CD14-positive monocyte (primary cell): ENCODE measurements around the gene PSMD11. TPM values are rescaled to one million over a fixed set of nuclear protein-coding genes. Genes with fewer than 3 reads are reported as not detected.

Source experiments
- DNase-seq, 3 donors: peaks; one replicate each; pipeline ENCODE4 v3.0.0-alpha.2; 2011 to 2022
- H2AFZ ChIP-seq: 2 replicates; pipeline ENCODE4 v1.6.0; 2012; ENCODE audit warnings: mild to moderate bottlenecking, low read depth, low read length, inconsistent platforms; ENCODE audit not compliant: insufficient read depth, poor library complexity, severe bottlenecking
- H3K27ac ChIP-seq, 2 donors: 1 replicate in 1 of 2; 2 replicates in 1 of 2; pipeline ENCODE4 v1.5.1; 2012 to 2013; ENCODE audit warnings: low read length in 2 of 2, control low read depth in 1 of 2, inconsistent platforms in 1 of 2, low read depth in 1 of 2, mild to moderate bottlenecking in 1 of 2
- H3K27me3 ChIP-seq, 2 donors: one replicate each; pipeline versions ENCODE4 v1.6.0 to v1.6.1; 2011 to 2013; ENCODE audit warnings: low read length in 2 of 2; ENCODE audit not compliant: control insufficient read depth in 2 of 2, insufficient read depth in 2 of 2
- H3K36me3 ChIP-seq, 2 donors: replicated peaks in 1 of 2; 1 replicate in 1 of 2; 2 replicates in 1 of 2; pipeline versions ENCODE4 v1.5.1 to v1.6.1; 2012 to 2013; ENCODE audit warnings: low read length in 2 of 2, control low read depth in 1 of 2, inconsistent platforms in 1 of 2, mild to moderate bottlenecking in 1 of 2; ENCODE audit not compliant: insufficient read depth in 2 of 2, control insufficient read depth in 1 of 2
- H3K4me1 ChIP-seq, 2 donors: 1 replicate in 1 of 2; 2 replicates in 1 of 2; pipeline versions ENCODE4 v1.5.1 to v1.6.1; 2012 to 2013; ENCODE audit warnings: low read length in 2 of 2, control low read depth in 1 of 2, inconsistent platforms in 1 of 2, mild to moderate bottlenecking in 1 of 2, moderate library complexity in 1 of 2; ENCODE audit not compliant: insufficient read depth in 2 of 2, control insufficient read depth in 1 of 2
- H3K4me2 ChIP-seq: replicated peaks from 2 replicates; pipeline ENCODE3; 2012; ENCODE audit warnings: low read length, moderate library complexity, mild to moderate bottlenecking; ENCODE audit not compliant: poor library complexity, severe bottlenecking; ENCODE audit errors: extremely low read depth
- H3K4me3 ChIP-seq, 3 experiments: fragments of 200-600 bp in 1 of 3; sonication (generic) in 1 of 3; replicated peaks in 1 of 3; 1 replicate in 2 of 3; 2 replicates in 1 of 3; pipeline ENCODE4 v1.5.1; 2011 to 2013; ENCODE audit warnings: low read length in 3 of 3, mild to moderate bottlenecking in 3 of 3, control low read depth in 2 of 3, low read depth in 2 of 3, inconsistent platforms in 1 of 3, moderate library complexity in 1 of 3
- H3K79me2 ChIP-seq: 2 replicates; pipeline ENCODE4 v1.6.0; 2012; ENCODE audit warnings: mild to moderate bottlenecking, control low read depth, inconsistent platforms, low read length, moderate library complexity; ENCODE audit not compliant: insufficient read depth
- H3K9ac ChIP-seq: 2 replicates; pipeline ENCODE4 v1.6.0; 2017; ENCODE audit warnings: low read length, mild to moderate bottlenecking; ENCODE audit not compliant: insufficient read depth, poor library complexity, severe bottlenecking
- H3K9me3 ChIP-seq, 2 donors: replicated peaks in 1 of 2; 1 replicate in 1 of 2; 2 replicates in 1 of 2; pipeline versions ENCODE4 v1.5.1 to v1.6.1; 2012 to 2013; ENCODE audit warnings: low read length in 2 of 2, control low read depth in 1 of 2; ENCODE audit not compliant: control insufficient read depth in 1 of 2, insufficient read depth in 1 of 2
- H4K20me1 ChIP-seq: 2 replicates; pipeline ENCODE4 v1.6.0; 2012; ENCODE audit warnings: mild to moderate bottlenecking, low read length, control low read depth, moderate library complexity; ENCODE audit not compliant: insufficient read depth
- H3K27ac Mint-ChIP-seq, 7 donors: one replicate each; pipeline ENCODE4 v1.8.0; 2020; ENCODE audit warnings: mild to moderate bottlenecking in 7 of 7, mixed read lengths in 7 of 7, moderate library complexity in 6 of 7, inconsistent platforms in 2 of 7
- H3K27me3 Mint-ChIP-seq, 3 donors: one replicate each; pipeline ENCODE4 v1.8.0; 2021 to 2022; ENCODE audit warnings: low read depth in 3 of 3, mild to moderate bottlenecking in 3 of 3, mixed read lengths in 3 of 3, moderate library complexity in 3 of 3, inconsistent platforms in 1 of 3
- H3K36me3 Mint-ChIP-seq, 2 donors: one replicate each; pipeline ENCODE4 v1.8.0; 2020; ENCODE audit warnings: mixed read lengths in 2 of 2, inconsistent platforms in 1 of 2, mild to moderate bottlenecking in 1 of 2
- H3K4me1 Mint-ChIP-seq: one replicate; pipeline ENCODE4 v1.8.0; 2020; ENCODE audit warnings: mild to moderate bottlenecking, mixed read lengths
- H3K4me3 Mint-ChIP-seq, 2 donors: one replicate each; pipeline ENCODE4 v1.8.0; 2020; ENCODE audit warnings: mild to moderate bottlenecking in 2 of 2, mixed read lengths in 2 of 2, moderate library complexity in 1 of 2
- H3K9me3 Mint-ChIP-seq, 7 donors: one replicate each; pipeline ENCODE4 v1.8.0; 2020 to 2022; ENCODE audit warnings: mixed read lengths in 7 of 7, mild to moderate bottlenecking in 6 of 7, moderate library complexity in 6 of 7, inconsistent platforms in 2 of 7
- WGBS: methylation state at CpG from one replicate; pipeline ENCODE4 v1.1.5; 2013; ENCODE audit warnings: missing lambda C conversion rate; ENCODE audit not compliant: insufficient coverage; 5-methylcytosine and 5-hydroxymethylcytosine counted together
- intact Hi-C, 2 donors: fragments of 100-400 bp; cut with micrococcal nuclease; formaldehyde crosslinking; loops; one replicate each; pipeline versions ENCODE4 v1.15.0 to v1.15.1; 2023
- polyA plus RNA-seq, 3 donors: library from polyadenylated mRNA; depleted of rRNA in 1 of 3; unstranded in 2 of 3; stranded (reverse) in 1 of 3; fragments of 300-500 nt in 2 of 3; fragments of >200 nt in 1 of 3; fragmentation: Illumina TruSeq in 2 of 3; gene quantifications; 1 replicate in 2 of 3; 2 replicates in 1 of 3; pipeline ENCODE4 v1.2.3, GENCODE V29; 2012 to 2021
- TF ChIP-seq, protein P1 (sequence below): fragments of 200-600 bp; IDR thresholded peaks from one replicate; pipeline ENCODE4 v1.8.0; 2022; ENCODE audit warnings: antibody characterized with exemption, mild to moderate bottlenecking

PSMD11 gene
- polyA plus RNA-seq, 3 donors = 29.9 to 112 (median 91.8) TPM

DNA sequence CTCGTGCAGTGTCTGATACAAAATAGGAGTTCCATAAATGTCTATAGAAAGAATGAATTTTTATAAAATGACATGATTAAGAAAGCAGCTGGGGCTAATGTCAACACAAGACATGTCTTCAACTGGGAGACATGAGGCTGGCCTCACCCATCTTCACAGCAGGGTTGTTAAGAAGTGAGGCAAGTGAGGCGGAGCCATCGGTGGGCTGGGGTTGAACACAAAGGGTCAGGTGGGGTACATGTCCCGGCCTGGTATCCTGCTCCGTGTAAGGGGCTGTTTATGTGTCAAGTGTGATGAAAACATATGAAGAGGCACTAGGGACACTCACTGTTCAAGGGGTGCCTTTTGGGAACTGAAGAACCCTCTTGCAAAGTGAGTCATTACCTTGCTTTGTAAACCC lies 64.6 kb downstream of the PSMD11 start:
- Histone ChIP-seq H3K9ac (no peak overlapping the region), H3K36me3 (no peaks in the 10 kb centered on the region), H3K9me3 (no peaks in the 10 kb centered on the region), H3K27me3 (no peaks in the 10 kb centered on the region), H3K27ac (no peak overlapping the region), H3K4me2 (no peak overlapping the region), H3K79me2 (no peaks in the 10 kb centered on the region), H3K4me1 (peaks cover 18 to 21% of the 10 kb centered on the region in 2 donors), H3K4me3 (no peak overlapping the region), H2AFZ (no peak overlapping the region), H4K20me1 (no peaks in the 10 kb centered on the region)
- H3K36me3 Mint-ChIP-seq = no peaks in the 10 kb centered on the region
- intact Hi-C loops = no loop called here
- DNase-seq = no peak
- no peak overlapping the region for H3K4me3 Mint-ChIP-seq
- WGBS = 98% methylated on average over 5 of the region's 5 CpGs
- peaks cover 24% of the 10 kb centered on the region for H3K4me1 Mint-ChIP-seq
- no peaks in the 10 kb centered on the region for H3K9me3 Mint-ChIP-seq
- H3K27ac Mint-ChIP-seq = no peak overlapping the region
- TF ChIP-seq, protein P1, sequence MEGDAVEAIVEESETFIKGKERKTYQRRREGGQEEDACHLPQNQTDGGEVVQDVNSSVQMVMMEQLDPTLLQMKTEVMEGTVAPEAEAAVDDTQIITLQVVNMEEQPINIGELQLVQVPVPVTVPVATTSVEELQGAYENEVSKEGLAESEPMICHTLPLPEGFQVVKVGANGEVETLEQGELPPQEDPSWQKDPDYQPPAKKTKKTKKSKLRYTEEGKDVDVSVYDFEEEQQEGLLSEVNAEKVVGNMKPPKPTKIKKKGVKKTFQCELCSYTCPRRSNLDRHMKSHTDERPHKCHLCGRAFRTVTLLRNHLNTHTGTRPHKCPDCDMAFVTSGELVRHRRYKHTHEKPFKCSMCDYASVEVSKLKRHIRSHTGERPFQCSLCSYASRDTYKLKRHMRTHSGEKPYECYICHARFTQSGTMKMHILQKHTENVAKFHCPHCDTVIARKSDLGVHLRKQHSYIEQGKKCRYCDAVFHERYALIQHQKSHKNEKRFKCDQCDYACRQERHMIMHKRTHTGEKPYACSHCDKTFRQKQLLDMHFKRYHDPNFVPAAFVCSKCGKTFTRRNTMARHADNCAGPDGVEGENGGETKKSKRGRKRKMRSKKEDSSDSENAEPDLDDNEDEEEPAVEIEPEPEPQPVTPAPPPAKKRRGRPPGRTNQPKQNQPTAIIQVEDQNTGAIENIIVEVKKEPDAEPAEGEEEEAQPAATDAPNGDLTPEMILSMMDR = no peak
- H3K27me3 Mint-ChIP-seq = peaks cover 3 to 10% (median 5%) of the 10 kb centered on the region in 3 donors

DNA sequence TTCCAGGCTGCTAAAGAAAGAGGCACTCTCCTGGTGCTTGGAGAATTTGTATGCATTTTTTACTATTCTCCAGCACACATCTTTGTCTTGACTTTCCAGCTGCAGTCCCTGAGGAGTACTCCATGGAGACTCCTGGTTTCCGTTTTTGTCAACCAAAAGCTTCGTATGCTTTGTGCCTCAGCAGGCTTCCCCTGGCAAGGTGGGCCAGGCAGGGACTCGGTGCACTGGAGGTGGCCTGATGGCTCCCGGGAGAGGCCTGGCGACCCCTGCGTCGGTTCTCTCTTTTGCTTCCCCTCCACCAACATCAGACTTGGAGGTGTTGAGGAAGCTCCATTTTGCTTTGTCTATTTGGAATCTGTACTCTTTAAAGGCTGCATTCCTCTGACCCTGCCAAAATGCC lies 66.2 kb downstream of the PSMD11 start:
- TF ChIP-seq, protein P1 = no peak
- Histone ChIP-seq H4K20me1 (no peaks in the 10 kb centered on the region), H3K27ac (no peak overlapping the region), H3K79me2 (no peaks in the 10 kb centered on the region), H3K9me3 (no peaks in the 10 kb centered on the region), H3K4me3 (no peak overlapping the region), H2AFZ (no peak overlapping the region), H3K4me1 (peaks cover 2 to 5% of the 10 kb centered on the region in 2 donors), H3K27me3 (no peaks in the 10 kb centered on the region), H3K9ac (no peak overlapping the region), H3K36me3 (no peaks in the 10 kb centered on the region), H3K4me2 (no peak overlapping the region)
- 95% methylated on average over 2 of the region's 7 CpGs for WGBS
- no peaks in the 10 kb centered on the region for H3K9me3 Mint-ChIP-seq
- H3K4me1 Mint-ChIP-seq = peaks cover 8% of the 10 kb centered on the region
- H3K36me3 Mint-ChIP-seq = no peaks in the 10 kb centered on the region
- H3K27ac Mint-ChIP-seq = no peak overlapping the region
- DNase-seq = no peak
- H3K27me3 Mint-ChIP-seq = peaks cover 3 to 8% (median 5%) of the 10 kb centered on the region in 3 donors
- intact Hi-C loops = no loop called here
- no peak overlapping the region for H3K4me3 Mint-ChIP-seq
